ENCODE data around the gene FCGR2B.
"Not testable (repeated sequence)": the region's sequence is repeated elsewhere in the genome, so short reads cannot be mapped to it uniquely, and the experiment has no call there.

The FCGR2B gene

DNA sequence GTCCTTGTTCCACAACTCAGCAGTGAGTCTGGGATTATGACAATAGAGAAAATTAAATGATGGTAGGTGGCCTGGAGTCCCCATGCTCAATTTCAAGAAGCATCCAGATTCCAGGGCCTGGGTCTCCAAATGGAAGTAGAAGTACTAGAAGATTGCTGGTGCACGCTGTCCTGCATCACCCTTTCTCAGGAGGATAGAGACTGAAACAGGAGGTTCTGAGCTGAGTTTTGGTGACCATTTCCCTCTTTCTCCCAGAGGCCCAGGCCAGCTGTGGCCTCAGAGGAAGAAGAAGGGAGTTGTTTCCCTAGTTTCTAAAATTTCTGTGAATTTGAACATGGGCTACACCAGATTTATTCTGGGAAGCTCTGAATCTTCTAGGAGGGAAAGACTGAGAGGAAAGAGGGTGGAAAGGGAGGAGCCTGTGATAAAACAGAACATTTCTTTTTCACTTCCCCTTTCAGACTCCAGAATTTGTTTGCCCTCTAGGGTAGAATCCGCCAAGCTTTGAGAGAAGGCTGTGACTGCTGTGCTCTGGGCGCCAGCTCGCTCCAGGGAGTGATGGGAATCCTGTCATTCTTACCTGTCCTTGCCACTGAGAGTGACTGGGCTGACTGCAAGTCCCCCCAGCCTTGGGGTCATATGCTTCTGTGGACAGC lies at the start of gene FCGR2B:
FCGR2B (plus strand) TSS at position 460 of the 656 bp plus-strand sequence; CDS start at position 559, 99 bp downstream.
- not testable (repeated sequence) for DNase-seq

DNA sequence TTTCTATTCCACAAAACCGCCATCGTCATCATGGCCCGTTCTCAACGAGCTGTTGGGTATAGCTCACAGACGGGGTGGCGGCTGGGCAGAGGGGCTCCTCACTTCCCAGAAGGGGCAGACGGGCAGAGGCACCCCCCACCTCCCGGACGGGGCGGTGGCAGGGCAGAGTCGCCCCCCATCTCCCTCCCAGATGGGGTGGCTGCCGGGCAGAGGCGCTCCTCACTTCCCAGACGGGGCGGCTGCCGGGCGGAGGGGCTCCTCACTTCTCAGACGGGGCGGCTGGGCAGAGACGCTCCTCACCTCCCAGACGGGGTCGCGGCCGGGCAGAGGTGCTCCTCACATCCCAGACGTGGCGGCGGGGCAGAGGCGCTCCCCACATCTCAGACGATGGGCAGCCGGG lies 46.5 kb upstream of the FCGR2B start:
- not testable (repeated sequence) for DNase-seq

DNA sequence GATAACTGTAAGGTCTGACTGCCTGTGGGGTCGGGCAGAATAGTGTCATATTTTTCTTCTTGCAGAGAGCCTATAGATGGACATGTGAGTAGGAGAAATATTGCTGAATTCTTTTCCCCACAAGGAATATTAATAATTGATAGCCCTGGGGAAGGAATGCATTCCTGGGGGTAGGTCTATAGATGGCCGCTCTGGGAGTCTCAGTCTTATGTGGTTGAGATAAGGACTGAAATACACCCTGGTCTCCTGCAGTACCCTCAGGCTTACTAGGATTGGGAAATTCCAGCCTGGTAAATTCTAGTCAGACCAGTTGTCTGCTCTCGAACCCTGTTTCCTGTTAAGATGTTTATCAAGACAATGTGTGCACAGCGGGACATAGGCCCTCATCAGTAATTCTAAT lies 44.4 kb upstream of the FCGR2B start:
- not testable (repeated sequence) for DNase-seq

DNA sequence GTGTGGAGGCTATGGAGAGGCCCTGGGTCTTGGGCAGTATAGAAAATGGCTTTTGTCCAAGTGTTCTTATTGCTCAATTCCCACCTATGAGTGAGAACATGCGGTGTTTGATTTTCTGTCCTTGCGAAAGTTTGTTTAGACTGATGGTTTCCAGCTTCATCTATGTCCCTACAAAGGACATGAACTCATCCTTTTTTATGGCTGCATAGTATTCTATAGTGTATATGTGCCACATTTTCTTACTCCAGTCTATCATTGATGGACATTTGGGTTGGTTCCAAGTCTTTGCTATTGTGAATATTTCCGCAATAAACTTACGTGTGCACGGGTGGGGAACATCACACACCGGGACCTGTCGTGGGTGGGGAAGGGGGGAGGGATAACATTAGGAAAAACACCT lies 42.5 kb upstream of the FCGR2B start:
- not testable (repeated sequence) for DNase-seq

DNA sequence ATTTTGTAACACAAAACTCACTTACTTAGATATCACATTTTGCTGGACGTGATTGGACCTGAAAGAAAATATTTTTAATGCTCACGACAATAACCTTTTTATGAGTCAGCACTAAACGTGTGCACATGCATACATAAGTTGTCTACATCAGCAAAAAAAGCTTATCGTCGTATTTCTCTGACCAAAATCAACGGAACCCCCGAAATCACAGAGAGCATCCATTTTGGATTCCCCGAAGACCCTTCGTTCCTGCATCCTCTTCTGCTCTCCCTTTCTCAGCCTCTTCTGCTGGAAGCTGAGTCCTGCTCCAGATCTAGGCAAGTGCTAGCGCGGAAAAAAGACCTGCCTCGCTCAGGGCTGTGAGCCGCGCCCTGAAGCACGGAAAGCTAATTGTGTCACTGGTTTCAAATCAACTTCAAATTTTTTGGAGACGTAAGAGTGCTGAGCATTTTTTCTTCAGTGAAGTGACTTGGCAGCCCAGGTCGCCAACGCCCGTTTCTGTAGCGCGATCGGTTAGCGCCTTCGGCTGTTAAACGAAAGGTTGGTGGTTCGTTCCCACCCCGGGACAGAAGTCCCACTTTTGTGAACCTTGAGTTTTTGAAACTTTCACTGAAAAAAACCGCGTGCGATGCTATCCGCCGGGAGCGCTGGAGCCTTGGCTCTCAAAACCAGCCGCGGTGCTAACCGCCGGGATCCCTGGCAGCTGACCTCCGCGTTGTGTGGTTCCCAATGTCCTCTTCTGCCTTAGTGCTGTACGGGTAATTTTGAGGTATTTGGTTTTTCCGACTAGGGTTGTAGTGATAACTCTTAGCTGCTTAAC lies 41.6 kb upstream of the FCGR2B start:
- DNase-seq = peak; percentile 81 to 87

DNA sequence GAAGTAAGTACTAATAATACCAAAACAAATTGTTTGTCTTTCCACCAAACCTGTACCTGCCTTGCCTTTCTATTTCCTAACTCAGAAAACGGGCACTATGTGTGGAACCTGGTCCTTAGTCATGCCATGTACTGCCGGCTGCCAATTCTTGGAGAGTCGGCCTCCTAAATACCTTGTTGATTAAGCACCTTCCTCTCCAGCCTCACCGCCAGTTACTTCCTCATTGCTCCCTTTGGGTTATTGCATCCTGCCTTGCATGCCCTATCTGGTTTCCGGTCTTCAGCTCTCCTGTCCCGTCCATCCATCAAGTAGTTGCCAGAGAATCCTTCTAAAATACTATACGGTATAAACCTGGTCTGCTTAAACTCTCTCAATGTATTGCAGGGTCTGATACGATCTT lies 40.9 kb upstream of the FCGR2B start:
- not testable (repeated sequence) for DNase-seq

DNA sequence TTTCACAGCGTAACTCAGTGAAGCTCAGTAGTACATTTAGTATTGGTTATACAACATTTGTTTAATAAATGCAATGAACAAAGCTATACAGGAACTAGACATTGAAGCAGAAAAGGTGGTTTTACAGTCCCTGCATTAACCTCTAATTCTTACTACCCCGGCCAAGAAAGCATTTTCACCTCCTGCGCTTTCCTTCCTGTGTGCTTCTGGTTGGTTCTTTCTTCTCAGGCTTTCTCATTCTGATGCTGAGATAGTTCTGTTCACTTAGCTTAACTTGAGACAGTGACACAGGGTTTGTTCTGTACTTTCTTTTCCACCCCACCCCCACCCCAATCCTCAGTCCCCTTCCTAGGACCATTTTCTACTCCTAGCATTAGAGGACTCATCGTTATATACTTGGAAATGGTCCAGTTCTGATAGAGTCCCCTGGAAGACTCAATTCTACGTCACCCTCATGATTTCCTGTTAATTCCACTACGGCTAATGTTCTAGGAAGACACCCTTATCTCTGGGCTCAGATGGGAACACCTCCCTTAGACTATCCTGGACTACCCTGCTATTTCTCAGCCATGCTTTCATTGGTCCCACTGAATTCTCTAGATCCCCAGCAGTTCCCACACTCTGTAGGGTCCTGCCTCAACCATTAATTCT lies 39.4 kb upstream of the FCGR2B start:
- DNase-seq = not testable (repeated sequence)

DNA sequence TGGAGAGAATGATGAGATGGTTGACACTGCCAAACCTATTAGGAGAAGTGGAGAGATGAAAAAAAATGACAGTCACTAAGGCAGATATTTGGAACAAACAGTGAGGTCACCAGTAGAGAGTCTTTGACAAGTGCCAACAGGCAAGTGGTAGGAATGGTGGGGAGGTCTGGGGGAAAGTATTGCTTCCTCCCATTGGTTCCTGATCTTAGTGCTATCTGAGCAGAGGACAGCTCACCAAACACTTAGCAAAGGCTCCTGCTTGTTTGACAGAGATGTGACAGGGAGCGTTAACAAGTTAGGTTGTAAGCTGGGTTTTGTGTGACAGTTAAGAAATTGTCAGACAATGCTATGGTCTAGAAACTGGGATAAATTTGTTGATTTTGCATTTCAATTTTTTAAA lies 38.3 kb upstream of the FCGR2B start:
- DNase-seq = not testable (repeated sequence)

DNA sequence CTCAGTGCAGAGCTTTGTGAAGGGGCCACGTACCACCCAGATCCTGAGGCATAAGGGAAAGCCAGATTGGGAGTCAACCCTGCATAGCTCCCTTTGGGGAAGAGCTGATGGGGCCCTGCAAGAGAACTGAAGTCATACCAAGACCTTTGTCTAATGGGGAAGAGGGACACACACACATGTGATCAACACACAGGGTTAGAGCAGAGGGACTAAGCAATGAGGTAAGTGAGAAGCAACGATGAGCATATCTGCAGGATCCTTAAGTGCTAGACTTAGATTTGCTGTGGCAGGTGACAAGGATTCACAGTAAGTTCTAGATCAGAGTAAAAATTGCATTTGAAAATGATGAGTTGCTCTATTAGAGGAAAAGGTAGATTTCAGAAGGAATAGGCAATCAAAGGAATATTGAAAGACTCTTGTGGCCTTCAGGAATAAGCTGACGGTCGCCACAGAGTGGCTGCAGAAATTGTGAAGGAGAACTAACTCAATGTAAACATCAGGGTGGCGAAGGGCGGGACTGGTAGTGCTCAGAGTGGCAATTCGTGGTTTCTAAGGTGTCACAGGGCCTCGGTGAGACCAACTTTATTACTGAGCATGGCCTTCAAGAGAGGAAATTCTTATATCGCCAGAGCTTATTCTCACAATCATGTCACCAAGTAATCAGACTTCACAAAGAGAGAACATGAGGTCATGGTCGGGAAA lies 36.3 kb upstream of the FCGR2B start:
- not testable (repeated sequence) for DNase-seq

DNA sequence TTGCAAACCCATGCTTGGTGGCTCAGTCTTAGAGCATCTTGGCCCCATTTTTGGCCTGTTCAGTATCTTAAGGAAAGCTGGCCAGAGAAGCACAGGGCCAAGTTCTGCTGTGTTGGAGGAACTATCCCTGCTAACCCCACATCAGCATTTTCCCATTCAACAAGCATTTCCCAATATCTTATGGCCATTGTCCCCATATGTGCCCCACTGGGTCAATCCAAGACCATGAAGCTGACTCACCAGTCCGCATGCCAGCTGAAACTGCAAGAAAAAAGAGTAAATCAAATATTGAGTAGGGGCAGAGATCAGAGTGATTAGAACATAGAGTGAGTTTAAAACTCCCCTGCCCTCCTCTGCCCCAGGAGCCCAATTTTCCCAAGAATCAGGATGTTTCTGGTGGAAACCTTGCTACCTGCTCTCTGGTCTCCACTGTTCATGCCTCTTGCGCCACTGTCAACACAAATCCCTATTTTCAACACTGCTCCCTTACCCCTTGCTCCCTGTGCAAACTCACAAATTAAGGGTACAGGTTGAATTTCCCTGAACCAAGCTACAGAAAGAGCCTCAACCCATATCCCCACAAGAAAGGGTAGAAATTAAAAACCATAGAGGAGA lies 32.7 kb upstream of the FCGR2B start:
- not testable (repeated sequence) for DNase-seq

DNA sequence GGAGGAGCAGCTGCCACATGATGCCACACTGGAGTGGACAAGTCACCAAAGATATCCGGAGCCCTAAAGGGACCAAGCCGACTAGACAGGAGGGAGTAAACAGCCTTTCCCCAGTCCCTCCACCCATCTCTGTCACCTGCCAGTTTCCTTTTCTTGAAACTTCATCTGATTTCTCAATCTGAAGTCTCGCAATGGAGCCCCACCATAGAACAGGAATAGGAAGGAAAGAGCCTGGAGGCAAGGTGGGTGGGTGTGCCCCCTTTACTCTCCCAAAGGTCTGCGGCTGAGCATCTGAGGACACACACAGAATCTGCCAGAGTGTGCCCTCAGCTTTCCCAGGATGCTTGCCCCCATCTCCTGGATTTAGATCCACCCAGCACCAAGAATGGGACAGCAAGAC lies 31.9 kb upstream of the FCGR2B start, which contains the start of gene FCGR3B:
FCGR3B (minus strand) TSS at position 101 of the 400 bp plus-strand sequence; CDS start at position 19, 82 bp downstream.
- DNase-seq = no peak

DNA sequence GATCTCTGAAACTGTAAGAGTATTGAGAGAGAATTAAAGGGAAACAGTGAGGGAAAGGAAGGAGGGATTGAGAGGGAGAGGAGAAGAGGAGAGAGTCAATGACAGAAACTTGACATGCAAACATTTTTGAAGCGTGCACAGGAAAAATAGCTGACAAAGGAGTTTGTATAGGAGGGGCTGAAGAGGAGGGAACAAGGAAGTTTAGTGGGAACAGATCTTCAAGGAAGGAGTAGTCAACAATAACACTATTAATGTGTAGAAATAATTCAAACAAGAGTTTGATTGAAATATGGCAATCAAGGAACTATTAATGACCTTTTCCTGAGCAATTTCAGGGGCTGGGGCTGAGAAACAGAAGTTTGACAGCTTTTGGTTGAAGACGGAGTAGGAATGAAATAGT lies 27.9 kb upstream of the FCGR2B start:
- DNase-seq = not testable (repeated sequence)

DNA sequence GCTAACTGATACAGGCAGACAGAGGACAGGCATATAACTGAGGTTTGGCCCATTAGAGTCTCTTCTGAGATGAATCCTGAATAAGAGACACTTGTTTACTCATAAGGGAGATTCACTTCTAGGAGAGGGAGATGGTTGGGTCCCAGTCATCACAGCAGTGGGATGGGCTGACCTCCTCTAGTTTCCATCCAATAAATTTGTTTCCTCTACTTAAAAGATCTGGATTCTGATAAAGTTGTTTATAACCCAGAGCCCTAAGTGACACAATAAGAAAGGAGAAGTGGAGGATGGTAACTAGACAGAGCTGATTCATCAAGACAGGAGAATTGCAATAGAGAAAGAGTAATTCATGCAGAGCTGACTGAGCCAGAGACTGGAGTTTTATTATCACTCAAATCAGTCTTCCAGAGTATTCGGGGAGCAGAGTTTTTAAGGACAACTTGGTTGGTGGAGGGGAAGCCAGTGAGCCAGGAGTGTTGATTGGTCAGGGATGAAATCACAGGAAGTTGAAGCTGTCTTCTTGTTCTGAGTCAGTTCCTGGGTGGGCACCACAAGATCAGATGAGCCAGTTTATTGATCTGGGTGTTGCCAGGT lies 26.7 kb upstream of the FCGR2B start:
- DNase-seq = not testable (repeated sequence)

DNA sequence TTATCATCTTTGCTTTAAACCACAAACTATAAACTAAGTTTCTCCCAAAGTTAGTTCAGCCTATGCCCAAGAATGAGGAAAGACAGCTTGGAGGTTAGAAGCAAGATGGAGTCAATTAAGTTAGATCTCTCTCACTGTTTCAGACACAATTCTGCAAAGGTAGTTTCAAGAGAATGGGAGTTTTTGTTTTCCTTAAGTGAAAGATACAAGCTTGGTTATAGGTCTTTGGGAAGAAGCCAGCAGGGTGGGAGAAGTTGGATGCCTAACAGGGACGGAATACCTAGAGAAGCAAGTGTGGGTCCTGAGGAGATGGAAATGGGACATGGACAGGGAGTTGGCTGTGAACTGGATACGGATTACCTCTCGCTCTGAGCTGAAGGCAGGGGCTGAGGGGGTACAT lies 26.0 kb upstream of the FCGR2B start:
- not testable (repeated sequence) for DNase-seq

DNA sequence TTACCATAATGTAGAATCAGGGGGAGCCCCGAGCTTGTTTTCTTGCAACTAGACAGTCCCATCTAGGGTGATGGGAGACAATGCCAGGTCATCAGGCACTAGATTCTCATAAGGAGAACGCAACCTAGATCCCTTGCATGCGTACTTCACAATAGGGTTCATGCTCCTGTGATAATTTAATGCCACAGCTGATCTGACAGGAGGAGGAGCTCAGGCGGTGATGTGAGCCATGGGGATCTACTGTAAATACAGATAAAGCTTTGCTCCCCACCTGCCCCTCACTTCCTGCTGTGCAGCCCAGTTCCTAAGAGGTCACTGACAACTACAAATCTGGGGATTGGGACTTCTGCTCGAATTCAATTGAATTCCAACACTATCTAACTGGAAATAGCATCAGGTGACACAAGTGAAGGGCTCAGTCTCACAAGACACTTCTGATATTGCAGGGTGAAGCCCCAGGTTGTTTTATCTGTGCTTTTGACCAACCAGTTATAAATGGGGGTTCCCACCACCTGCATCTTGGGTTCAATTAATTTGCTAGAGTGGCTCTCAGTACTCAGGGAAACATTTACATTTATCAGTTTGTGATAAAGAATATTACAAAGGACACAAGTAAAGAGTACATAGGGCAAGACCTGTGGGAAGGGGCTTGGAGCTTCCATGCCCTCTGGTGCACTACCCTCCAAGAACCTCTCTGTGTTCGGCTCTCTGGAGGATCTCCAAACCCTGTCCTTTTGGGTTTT lies 24.5 kb upstream of the FCGR2B start:
- not testable (repeated sequence) for DNase-seq

DNA sequence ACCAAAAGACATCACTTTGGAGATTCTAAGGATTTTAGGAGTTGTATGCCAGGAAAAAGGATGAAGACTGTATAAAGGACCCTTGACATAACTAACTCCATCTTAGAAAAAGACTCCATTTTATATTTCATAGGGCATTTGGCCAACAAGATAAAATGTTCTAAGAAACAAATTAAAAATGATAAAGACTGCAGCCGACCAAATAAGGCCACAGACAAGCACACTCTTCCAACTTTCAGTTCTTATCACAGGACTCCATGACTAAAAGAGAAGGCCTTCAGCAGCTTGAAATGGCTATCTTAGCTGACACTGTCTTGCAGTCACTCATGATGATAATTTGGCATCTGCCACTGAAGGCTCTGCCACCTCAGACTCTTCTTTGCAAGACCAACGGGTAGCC lies 23.7 kb upstream of the FCGR2B start:
- DNase-seq = not testable (repeated sequence)

DNA sequence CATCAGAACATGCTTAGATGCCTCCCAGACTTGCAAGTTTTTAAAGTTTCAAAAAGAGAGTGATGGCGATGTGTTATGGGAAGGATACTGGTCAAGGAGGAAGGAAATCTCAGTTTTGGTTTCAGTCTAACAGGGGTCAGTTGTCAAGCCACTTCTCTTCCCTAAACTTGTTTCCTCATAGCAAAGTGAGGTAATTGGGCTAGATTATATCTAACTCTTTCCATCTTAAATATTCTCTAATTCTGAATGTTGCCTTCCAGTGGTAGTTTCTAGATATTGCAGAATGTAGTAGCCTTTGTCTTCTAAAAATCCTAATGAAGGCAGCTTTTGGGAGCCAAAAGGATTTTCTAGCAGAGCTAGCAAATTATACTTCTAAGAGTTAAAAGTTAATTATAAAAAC lies 20.2 kb upstream of the FCGR2B start:
- DNase-seq = not testable (repeated sequence)

DNA sequence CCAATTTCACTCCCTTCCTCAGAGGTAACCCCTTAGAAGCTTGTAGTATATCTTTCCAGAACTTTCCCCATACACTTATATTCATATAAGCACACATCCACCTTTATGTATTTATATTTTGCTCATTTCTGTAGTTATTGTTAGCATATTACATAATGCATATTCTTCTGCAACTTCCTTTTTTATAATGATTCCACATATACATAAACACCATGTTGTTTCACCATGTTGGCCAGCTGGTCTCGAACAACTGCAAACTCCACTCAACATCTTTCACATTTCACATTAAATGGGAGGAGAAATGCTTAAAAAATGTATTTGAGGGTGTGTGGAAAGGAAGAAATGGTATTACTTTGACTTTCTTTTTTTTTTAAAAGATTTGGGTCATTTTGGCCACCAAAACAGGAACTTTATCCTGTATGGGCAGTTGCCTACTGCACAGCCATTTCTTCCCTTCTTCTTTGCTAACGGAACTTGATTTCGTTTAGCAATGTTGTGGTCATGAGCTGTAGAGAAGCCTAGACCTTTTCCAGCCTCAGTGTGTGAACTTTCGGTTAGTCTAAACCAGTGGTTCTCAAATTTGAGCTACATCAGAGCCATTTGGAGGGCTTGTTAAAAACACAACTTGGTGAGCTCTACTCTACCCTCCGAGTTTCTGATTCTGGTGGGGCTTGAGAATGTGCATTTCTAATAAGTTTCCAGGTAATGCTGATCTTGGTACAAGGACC lies 19.3 kb upstream of the FCGR2B start:
- DNase-seq = not testable (repeated sequence)

DNA sequence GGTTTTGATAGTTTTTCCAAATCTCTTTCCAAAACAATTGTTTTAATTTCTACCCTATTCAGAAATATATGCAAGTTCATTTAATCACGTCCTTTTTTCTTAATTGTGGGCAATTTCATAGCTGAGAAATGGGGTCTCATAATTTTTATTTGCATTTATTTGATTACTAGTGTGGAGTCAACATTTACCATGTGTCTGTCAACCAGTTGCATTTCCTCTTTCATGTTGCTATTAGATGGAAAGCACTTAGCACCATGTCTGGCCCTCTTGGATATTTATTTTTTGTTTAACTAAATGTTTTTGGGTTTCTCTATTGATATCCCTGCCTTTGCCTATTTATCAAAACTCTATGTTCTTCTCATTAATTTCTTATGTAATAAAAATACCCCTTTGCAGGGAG lies 18.1 kb upstream of the FCGR2B start:
- not testable (repeated sequence) for DNase-seq
